Daoy (cell line): ENCODE data around the gene P3H2. TPM values are rescaled to one million over a fixed set of nuclear protein-coding genes. Genes with fewer than 3 reads are reported as not detected.

Experiments
- DNase-seq: peaks from one replicate; pipeline ENCODE4 v3.0.0-alpha.2; 2015; ENCODE audit warnings: low read depth
- total RNA-seq: library from RNA; depleted of rRNA; stranded (reverse); fragments of >200 nt; shearing (Covaris generic); gene quantifications from 2 replicates; pipeline ENCODE4 v1.2.3, GENCODE V29; 2014

P3H2 gene
- total RNA-seq, 1 experiment from 2014 or later, result 49.8 TPM

GRCh38 chr3:189947068-189947467 lies 173.6 kb downstream of the P3H2 start:
- DNase-seq, result no peak

DNA sequence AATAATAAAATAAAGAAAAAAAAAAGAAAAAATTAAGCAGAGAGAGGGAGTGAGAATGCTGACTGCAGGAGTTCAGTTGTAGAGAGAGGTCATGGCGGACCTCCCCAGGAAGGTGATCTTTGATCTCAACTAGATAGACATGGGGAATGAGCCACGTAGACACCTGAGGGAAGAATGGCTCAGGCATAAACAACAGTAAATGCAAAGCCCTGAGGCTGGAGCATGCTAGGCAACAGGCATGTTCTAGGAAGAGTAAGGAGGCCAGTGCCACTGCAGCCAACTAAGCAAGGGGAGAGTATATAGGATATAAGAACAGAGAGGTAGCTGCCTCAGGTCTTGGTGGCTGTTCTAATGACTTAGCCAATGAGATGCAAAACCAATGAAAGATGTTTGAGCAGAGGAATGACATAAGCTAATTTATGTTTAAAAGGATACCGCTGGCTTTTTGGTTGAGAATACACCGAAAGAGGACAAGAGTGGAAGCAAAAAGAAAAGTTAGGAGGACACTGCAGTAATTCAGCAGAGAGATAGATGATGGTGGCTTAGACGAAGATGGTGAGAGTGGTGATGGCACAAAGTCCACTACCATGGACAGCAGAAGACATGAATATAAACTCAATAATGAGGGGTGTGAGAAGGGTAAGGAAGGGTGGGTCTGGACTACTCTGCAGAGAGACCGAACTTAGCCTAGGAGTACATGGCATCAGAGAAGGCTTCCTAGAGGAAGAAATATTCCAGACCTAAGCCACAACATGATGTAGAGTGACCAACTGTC lies 174.6 kb downstream of the P3H2 start:
- no peak for DNase-seq

DNA sequence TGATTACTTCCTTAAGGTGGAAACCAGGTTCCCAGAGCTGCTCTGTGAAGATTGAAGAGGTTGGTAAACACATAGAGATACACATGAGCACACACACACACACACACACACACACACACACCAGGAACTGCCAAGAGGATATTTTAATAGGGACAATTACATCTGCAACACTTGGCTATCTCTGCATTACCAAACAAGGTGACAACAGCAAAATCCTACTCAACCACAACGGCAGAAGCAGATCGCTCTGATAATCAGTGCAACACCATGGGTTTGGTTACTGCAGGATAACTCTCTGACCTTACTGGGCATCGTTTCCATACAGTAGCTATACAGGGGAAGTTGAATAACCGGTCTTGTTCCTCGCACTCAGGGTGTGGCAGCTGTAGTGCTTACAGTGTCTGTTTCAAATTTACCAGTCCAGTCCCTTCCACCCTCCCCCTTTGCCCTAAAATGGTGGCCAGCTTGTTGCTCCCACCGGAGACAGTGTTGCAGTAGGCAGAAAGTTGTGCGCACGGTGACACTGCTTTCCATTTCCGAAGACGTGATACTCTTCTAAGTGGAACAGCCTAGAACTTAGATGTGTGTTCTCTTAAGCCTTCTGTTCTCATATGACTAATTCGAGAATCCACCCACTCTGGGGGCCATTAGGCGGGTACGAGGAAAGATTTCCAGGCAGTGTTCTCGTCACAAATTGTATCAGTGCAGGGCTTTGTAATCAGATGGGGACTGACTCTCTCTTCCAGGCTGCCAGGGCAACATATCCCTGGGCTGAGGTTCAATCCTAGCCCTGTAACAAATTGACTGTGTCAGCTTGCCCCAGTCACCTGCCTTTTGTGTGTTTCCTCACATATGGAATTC lies 176.2 kb downstream of the P3H2 start:
- no peak for DNase-seq

DNA sequence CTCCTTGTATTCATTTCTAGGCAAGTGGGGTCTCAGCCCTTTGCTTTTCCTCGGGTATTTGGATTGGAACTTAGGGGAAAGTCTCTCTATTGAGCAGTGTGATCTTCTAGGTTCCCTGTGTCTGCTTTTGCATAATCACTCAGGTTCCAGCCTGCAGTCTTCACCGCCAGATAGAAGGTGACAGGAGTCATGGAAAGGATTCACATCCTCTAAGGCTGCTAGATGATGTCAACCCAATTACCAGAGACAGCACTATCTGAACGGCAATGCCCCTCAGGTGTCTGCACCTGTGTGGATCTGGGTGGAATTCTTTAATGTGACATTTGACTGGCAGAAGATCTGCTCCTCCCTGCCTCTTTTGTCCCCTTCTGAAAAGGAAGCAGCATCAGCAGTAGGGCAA lies 177.7 kb downstream of the P3H2 start:
- DNase-seq, result no peak

- DNase-seq, result peak; percentile 69
These were observed 179.0 kb downstream of the P3H2 start for GRCh38 chr3:189941679-189942078.

DNA sequence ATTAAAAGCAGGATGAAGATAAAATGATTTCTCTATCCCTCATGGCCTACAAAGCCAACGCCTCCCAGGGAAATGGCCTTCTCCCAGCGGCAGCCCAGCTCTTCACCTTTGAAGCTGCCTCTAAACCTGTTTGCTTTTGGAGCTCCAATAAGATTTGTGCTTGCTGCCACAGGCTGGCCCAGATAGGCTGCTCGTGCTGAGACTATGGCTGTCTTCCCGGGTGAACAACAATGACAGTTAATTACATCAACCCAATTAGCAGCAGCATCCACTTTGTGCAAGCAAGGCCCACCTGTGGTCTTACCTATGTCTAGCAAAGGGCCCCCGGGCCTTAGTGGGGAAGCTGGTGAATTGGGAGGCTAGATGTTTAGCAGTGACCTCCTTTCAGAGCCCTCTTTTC lies 179.6 kb downstream of the P3H2 start:
- no peak for DNase-seq

- peak; percentile 94 for DNase-seq
These were observed 183.2 kb downstream of the P3H2 start for GRCh38 chr3:189937302-189938127.

GRCh38 chr3:189936201-189936945 lies 184.3 kb downstream of the P3H2 start:
- no peak for DNase-seq

DNA sequence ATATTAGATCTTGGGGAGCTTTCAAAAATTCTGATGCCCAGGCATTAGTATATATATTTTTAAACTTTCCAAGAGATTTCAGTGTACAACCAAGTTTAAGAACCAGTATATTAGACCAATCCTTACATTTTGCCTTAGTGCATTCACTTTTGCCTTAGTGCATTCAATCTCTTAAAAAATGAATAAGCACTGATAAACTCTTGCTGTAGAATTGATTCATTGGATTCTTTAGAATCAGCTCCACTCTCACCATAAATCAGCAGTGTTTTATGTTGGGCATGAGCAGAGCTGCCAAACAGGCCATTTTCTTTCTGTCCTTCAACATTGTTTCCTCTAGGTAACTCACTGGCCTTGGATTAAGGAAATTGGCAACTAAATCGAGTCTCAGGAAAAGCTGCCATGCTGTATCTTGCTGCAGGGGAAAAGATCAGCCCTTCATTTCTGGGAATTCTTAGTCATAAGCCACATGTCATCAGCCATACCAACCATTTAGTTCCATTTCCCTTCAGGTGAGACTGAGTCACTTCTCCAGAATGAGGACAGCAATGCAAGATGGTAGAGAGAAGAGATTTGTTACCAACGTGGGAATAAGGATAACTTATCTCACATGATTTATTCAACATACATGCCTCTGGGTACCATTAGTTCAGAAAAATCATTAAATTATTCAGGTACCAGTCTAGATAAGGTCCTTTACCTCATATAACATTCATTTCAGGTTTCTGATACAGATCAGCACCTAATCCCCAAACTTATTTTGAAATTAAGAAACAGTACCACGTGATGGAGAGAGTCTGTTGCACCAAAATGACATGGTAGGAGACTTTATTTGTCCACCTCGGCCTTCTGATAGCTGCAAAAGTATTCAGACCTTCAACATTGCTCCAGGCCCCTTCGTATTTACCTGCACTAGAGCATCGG lies 192.5 kb downstream of the P3H2 start:
- DNase-seq, result peak; percentile 22

DNA sequence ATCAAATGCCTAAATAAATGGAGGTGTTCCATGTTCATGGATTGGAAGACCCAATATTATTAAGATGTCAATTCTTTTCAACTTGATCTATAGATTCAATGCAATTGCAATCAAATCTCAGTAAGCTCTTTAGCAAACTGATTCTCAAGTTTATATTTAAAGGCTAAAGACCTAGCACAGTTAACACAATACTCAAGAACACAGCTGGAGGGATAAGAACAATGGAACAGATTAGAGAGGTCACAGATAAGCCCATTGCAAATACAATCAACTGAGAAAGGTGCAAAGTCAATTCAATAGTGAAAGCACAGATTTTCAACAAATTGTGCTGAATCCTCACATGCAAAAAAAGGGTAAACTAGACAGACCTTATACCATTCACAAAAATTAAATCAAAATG lies 198.9 kb downstream of the P3H2 start:
- DNase-seq, result no peak

DNA sequence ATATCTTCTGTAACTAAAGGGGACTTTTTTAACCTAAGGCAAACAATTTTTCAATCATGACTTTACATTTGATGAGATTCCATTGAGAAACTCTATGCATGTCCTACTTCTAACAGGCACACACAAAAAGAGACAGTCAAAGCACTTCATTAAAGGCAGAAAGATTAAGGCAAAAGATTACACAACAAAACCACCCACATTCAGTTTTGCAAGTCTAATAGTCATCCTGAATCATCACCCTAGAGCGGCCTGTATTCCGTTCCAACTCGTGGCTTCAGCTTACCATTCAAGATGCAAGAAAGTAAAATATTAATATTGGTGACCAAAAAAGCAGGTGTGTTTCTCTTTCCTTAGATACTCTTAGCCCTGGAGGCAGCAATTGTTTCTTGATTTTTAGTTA lies 205.9 kb downstream of the P3H2 start:
- peak; percentile 65 for DNase-seq

- DNase-seq, result no peak
These were observed 209.7 kb downstream of the P3H2 start for GRCh38 chr3:189911001-189911400.

- no peak for DNase-seq
These were observed 211.1 kb downstream of the P3H2 start for GRCh38 chr3:189909573-189909972.

DNA sequence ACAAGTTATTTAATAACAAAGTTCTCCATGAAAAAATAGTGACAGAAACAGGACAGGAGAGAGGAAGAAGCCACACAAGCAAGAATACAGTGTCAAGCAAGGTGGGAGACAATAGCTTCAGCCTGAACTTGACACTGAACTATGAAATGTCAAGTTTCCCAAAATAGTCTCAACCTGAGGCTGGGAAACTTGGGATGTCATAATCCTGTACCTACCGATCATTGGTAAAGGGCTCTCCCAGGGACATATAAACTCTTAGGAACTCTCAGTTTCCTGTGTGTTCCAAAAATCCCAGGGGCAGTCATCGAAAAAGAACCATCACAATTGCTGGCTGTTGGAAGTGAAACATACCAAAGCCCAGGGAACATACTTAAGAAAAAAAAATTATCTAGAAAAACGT lies 211.6 kb downstream of the P3H2 start:
- no peak for DNase-seq

DNA sequence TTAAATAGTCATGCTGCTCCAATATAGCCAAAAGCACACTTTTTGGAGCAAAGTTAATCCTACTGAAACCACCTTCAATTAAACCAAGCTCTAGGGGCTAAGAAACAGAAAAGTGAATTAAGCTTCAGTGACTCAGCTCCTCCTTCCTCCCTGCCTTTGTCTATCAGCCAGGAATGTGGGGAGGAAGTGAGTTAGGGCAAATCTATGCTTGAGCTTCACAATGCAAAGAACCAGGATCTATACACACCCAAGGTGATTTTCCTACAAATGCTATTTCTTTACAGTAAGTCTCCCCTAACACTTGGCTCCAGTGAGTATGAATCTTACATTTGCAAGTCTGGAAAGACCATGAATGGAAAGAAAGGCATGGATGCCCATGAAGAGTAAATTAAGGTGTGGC lies 212.1 kb downstream of the P3H2 start:
- DNase-seq, result peak; percentile 65

- DNase-seq, result no peak
These were observed 212.9 kb downstream of the P3H2 start for GRCh38 chr3:189907803-189908202.
